RPMI8226 (cell line): ENCODE results near the gene SLC22A1.
"Not testable (repeated sequence)": the region's sequence is repeated elsewhere in the genome, so short reads cannot be mapped to it uniquely, and the experiment has no call there.

Experiments used
- DNase-seq: peaks from one replicate; pipeline ENCODE4 v3.0.0-alpha.2; 2015

Gene SLC22A1

DNA sequence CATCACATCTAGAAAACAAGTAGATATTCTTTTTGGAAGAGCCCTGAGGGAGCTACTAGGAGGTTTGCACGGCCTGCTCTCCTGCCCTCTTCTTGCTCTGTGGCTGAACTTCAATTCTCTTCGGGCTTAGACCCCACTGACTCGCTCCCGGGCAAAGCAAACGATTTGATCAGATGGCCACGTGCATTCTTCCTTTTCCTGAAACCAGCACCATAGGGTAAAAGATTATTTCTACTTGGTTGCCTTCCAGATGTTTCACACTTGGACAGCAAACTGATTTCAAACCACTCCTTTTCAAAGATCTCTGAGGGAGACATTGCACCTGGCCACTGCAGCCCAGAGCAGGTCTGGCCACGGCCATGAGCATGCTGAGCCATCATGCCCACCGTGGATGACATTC lies at the start of gene SLC22A1:
TSS of gene SLC22A1 (plus strand) at position 258 of the 400 bp plus-strand sequence. CDS start at position 379, 121 bp downstream.
- DNase-seq = no peak

DNA sequence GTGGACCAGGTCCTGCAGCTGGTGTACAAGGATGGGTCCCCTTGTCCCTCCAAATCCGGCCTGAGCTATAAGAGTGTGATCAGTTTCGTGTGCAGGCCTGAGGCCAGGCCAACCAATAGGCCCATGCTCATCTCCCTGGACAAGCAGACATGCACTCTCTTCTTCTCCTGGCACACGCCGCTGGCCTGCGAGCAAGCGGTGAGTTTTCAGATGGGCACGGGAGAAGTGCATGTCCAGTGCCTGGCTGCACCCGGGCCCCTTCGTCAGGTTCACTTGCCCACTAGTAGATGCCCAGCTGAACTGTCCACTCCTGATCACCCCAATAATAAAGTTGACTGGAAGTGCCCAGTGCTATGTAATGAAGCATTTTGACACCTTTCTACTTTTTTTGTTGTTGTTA lies 48.3 kb upstream of the SLC22A1 start:
- no peak for DNase-seq

DNA sequence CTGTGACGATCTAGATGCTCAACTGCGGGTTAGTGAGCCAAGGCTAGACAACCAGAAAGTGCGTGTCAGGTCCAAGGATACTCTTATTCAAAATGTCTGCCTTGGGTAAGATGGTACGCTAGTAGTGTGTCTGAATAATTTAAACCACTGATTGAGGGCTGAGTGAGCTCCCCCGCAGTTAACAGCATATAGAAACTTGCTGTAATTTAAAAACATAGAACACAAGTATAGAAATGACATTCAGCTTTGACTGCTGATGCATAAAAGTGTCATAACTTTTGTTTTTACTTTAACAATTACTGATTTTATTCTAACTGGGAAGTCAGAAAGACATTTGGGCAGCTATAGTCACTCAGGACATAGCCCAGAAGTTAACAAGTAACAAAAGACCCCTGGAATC lies 45.6 kb upstream of the SLC22A1 start:
- no peak for DNase-seq

DNA sequence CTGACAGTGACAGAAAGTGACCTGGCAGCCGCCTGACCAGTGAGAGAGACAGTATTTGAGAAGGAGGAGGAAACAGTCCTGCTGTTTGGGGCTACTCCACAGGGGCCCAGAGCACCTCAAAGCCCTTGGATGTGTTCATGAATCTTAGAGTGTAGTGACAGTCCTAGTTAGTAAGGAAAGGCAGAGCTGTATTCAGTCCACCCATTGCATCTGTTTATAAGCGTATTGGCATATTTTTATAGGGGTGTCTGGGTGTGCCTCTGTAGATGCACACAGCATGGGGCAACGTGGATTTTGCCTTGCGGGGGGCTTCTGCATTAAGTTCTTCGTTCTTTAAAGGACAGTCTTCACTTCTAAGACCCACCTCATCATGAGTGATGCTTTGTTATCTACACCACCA lies 44.6 kb upstream of the SLC22A1 start:
- DNase-seq = no peak

DNA sequence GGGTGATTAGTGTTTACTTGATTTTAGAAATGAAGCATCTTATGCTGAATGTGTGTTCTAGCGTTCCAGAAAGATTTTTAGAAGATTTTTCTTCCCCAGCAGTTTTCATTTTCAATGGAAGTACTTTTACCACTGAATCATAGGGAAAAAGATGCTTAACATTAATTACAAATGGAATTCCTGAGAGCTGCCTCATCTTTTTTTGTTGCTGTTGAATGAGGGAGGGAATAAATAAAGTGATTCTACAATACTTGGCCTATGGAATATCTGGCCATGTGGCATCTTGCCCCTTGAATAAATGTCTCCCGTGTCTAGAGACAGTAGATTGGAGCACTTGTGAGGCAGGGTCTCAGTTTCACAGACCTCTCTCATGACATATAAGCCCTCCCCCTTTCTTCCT lies 44.1 kb upstream of the SLC22A1 start:
- no peak for DNase-seq

DNA sequence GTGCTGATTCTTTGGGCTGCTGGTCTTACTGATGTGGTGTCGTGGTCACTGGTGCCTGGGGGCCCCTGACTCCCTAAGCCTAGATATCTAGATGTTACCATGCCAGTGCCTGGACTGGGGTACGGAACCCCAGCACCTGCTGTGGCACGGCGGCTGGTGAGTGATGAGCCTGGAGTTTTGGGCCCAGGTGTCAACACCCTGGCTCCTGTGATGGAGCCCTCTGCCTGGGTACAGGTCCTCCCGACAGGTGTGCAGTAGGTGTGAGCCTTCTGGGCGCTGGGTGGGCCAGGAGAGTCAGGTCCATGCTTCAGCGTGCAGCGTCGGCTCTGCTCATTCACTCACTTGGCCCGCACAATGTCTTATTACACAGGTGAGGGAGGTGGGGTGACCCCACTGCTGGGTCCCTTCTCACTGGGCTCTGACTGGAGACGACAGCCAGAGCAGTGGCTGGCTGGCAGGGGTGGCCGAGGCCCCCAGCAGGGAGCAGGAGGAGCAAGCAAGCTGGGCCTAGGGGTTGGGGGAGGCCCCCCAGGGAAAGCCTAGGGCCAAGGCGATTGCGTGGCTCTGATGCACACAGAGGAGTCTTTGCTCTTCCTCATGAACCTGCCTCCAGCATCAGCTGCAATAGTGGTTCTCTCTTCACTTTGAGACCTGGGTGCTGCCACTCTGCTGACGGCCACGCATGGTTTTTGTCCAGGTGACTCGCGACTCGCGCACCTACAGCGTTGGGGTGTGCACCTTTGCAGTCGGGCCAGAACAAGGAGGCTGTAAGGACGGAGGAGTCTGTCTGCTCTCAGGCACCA lies 42.5 kb upstream of the SLC22A1 start:
- DNase-seq = no peak

DNA sequence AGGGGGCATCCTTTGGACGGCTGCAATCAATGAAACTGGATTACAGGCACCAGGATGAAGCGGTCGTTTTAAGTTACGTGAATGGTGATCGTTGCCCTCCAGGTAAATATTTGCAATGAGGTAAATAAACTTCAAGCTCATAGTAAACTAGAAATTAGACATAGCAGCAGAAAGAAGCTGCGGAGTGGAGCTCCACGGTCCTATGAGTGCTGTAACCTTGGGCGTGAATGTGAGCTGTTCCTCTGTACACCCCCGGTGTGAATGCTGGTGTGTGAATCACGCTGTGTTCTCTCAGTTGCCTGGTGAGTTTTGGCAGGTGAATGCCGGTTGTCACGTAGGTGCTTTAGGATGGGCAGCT lies 42.0 kb upstream of the SLC22A1 start:
- DNase-seq = no peak

DNA sequence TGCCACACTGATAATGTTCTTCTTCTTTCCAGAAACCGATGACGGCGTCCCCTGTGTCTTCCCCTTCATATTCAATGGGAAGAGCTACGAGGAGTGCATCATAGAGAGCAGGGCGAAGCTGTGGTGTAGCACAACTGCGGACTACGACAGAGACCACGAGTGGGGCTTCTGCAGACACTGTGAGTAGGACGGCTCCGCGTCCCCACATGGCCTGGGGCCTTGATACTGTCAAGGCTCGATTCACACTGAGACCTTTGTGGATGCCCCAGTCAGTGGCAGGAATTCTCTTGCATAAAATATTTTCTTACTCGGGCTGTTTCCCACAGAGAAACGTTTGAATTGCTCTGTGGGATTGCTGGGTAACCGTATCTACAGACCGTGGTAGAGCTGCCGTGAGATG lies 41.5 kb upstream of the SLC22A1 start:
- no peak for DNase-seq

DNA sequence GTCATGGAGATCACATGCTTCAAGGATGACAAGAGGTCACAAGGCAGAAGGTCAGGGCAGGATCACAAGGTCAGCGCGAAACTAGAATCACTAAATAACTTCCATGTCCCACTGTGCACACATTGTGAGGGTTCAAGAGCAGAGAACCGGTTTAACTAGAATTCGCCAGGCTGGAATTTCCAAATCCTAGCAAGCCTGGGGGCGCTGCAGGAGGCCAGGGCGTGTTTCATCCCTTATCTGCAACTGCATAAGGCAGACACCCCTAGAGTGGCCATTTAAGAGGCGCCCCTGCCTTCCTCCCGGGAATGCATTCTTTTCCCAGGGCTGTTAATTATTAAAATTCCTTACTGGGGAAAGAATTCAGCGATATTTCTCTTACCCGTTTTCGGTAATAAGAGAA lies 40.2 kb upstream of the SLC22A1 start:
- DNase-seq = no peak

DNA sequence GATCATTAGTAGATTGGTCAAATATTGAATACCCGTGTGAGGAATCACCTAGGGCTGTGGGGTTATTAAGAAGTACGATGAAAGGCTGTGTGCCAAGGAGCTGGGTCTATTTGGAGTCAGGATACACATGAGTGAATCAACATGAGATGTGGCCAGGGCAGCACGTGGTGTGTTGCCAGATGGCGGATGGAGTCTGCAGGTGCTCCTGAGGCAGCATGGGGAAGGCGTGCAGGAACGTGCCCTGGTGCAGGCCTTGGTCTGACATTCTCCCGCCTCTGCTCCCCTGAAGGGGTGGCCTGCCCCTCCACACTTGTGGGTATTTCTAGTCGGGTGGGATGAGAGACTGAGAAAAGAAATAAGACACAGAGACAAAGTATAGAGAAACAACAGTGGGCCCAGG lies 39.0 kb upstream of the SLC22A1 start:
- DNase-seq = no peak

DNA sequence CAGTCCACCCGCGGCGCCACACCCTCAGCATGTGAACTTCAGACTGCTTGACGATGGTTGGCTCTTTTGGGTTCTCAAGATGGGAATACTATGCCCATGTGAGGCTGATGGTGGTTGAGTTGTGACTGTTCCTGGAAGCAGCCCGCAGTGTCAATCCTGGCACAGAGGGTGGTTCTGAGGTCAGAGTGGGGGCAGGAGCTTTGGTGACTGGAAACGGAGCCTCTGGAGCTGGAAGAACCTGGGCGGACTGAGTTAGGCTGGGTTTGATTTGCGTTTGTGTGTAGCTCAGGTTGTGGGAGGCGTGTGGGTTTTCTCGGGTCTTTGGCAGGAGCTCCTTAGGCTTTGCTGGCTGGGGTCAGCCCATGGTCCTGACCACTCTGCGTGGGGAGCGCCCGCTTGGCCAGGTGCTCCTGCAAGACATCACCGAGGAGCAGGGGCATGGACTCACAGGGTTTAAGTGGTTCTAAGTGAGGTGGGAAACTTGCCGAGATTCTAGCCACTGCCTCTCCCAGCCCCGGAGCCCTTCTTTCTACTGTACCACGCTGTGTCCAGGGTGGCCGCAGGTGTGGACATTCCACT lies 37.3 kb upstream of the SLC22A1 start:
- no peak for DNase-seq

DNA sequence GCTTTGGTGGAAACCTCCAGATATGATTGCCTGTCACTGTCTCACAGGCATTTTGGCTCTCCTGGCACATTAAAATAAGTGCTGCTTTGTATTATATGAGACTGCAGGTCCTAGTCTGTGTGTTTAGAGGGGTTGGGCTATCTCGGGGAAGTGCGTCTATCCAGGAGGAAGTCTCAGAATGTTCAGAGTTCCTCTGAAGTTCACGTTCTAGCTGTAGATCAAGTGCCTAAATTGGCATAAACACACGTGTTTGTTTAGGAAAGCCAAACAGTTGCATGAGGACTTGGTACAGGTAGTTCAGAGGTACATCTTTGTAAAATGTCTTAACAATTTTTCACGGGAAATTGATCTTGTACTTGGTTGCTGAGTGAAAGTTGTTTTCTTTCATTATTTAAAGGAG lies 36.4 kb upstream of the SLC22A1 start:
- DNase-seq = no peak

DNA sequence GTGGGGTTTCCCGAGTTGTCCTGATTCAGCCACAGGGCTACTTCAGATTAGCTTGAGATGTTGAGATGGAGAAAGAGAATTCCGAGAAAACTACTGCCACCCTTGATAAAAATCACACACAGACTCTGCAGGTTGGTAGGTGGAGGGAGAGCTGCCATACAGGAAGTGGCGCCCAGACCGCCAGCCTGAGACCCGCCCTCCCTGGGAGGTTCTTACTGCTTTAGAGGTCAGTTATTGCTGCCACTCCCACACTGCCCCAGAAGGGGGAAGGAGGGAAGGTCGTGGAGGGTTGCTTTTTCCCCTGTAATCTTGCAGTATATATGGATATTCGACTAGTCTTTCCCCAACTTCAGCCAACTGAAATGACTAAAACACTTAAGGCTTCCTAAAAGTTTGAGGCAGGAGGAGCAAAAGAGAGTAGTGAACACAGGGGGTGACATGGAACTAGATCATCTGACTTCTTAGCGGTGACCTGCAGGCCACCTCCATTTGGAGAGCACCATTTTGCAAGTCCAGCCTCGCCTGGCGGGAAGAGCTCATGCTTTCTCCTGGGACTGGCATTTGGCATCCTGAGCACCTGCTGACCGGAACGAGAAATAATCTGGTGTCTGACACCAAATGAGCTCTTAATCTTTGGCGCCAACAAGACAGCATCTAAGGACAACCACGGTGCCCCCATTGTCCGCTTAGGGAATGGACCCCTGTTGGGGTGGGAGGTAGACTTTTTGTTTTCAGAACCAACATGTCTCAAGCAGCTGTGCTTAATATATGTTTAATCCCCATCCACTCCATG lies 35.7 kb upstream of the SLC22A1 start:
- no peak for DNase-seq

DNA sequence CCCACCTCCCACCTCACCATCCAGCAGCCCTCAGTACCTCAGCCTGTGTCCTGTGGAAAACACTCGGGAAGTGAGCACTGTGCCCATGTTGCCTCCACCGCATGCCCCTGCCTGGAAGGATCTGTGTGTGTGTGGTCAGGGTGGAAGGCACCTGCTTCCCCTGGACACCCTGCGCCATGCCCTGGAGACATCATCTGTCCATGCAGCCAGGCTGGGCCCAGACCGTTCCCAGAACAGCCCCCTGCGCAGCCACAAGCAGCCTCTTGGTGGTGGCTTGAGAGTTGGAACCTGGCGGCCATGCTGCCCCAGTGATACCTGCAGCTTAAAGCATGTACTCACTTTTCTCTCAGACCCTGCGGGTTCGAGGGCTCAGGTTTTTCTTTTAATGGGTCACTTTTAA lies 34.9 kb upstream of the SLC22A1 start:
- DNase-seq = no peak

DNA sequence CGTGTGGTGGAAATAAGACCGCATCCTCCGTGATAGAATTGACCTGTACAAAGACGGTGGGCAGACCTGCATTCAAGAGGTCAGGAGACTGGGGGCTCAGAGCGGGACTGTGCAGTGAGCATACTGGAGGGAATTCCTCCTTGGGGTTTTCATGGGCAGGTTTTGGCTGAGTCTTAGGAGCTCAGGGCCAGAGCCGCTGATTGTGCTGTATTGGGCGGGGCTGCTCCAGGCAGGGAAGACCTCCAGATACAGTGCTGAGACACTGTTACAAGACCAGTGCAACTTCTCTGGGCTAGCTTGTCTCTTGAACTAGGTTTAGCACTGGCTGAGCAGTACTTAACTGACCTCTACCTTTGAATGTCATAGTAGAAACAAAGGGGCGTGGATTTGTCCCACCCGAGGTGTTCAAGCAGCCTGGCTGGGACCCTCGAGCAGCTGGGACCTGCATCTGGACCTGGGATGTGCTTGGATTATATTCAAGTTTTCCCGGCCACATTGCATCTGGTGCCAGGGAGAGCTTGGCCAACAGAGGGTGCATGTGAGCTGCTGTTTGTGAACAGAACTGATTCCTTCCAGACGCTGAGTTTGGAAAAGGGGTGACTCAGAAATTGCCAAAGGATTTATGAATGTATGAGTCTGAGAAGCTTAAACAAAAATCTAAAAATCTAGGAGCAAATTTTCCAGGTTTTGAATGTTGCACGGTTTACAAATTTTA lies 33.4 kb upstream of the SLC22A1 start:
- no peak for DNase-seq

DNA sequence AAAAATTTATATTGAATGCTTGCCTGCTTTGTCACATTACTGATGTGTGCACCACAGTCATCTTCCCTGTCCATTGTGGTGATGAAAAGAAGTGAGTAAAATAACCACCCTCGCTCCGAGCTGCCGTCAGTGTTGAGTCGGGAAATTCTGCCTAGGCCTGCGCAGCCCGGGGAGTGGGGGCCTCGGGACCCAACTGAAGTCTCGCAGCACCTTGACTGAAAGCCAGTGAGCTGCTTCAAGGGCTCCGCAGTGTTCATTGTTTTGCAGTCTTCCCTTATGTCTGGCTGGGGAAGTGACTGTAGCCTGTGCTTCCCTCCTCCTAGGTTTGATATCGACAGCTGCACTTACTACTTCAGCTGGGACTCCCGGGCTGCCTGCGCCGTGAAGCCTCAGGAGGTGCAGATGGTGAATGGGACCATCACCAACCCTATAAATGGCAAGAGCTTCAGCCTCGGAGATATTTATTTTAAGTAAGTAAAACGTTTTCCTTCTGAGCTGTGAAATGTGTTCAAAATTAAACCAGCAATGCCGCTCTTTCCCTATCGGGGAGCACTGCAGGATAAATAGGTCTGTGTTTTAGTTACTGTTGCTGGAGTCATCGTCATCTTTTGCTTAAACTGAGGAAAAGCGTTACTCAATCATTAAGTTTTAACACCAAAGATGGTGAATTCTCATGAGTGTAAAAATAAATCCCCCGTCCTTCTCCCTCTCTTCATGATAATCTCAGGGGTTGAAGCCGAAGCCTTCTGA lies 32.7 kb upstream of the SLC22A1 start:
- DNase-seq = no peak

DNA sequence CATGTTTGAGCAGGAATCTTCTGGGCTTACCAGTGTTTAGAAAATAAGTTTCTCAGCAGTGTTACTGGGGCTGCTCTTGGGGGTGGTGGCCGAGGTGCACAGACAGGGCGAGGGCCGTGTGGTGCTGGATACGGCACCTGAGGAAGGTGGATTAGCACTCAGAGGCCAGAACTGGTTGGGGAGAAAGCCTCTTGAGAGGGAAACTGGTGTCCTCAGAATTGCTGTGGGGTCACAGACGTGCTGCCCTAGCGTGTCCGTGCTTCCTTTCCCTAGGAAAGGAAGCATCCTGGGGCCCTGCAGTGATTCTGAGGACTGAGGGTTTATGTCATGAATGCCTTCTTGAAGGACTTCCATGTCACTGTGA lies 32.1 kb upstream of the SLC22A1 start:
- no peak for DNase-seq

DNA sequence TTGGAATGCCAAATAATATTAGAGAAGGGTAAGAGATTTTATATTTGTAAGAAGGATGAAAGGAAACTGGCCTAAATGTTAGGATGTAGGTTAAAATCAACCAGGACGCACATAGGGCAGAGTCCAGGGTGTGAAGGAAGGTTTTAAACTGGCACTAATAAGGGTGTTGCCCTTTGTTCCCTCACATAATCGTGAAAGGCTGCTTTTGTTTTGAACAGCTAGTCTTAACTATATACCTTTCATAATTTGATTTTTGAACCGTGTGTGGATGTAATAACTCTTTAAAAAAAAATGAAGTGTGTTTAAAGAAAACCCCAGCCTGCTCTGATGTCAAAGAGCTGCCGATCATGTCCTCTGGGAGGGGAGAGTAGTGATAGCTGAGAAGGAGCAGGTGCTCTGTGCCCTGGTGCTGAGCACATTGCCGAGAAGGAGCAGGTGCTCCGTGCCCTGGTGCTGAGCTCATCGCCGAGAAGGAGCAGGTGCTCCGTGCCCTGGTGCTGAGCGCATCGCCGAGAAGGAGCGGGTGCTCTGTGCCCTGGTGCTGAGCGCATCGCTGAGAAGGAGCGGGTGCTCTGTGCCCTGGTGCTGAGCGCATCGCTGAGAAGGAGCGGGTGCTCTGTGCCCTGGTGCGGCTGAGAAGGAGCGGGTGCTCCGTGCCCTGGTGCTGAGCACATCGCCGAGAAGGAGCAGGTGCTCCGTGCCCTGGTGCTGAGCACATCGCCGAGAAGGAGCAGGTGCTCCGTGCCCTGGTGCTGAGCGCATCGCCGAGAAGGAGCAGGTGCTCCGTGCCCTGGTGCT lies 31.0 kb upstream of the SLC22A1 start:
- not testable (repeated sequence) for DNase-seq

DNA sequence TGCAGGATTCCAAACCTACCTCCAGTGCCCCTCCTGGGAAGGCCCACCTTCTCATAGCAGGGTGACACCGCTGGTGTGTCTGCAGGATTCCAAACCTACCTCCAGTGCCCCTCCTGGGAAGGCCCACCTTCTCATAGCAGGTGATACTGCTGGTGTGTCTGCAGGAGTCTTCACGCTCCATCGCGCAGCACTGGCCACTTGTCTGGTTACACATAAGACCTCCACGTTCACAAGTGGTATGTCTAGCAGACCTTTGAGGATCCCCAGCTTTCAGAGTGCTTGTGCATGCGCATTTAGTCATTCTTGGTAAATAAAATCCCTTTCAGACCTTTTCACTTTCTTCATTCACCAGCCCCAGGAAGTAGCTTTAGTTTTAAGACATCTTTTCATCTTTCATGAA lies 29.4 kb upstream of the SLC22A1 start:
- DNase-seq = not testable (repeated sequence)

DNA sequence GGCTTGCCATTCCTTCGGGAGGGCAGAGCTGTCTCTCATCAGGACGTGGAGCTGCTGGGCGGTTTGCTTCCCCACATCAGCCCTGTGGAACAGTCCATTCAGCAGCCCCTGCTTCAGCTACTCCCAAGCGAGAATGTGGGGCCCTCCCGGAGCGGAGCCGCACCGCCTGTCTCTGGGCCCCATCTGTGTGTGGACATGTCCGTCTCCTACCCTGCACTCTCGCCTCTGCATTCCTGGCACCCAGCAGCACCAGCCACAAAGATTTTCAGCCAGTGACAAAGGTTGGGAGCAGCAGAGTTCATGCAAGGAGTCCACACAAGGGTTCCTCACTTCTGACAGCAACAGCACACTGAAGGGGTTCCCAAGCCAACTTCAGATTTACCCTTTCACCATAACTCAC lies 29.0 kb upstream of the SLC22A1 start:
- no peak for DNase-seq

DNA sequence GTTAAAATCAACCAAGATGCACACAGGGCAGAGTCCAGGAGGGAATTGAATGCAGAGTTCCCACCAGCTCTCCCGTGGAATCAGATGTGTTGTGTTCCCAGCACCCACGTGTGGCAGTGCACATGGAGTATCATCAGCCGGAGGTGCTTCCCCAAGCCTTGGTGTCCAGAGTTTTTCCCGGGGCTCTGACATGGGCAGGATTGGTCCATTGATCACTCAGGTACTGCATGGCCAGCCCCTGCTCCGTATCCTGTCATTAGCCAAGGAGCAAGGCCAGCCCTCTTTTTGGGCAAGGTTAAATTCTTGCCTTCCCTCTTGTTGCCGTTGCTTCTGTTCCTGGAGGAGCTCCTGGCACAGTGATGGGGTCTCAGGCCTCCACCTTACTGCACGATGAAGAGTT lies 28.6 kb upstream of the SLC22A1 start:
- no peak for DNase-seq

DNA sequence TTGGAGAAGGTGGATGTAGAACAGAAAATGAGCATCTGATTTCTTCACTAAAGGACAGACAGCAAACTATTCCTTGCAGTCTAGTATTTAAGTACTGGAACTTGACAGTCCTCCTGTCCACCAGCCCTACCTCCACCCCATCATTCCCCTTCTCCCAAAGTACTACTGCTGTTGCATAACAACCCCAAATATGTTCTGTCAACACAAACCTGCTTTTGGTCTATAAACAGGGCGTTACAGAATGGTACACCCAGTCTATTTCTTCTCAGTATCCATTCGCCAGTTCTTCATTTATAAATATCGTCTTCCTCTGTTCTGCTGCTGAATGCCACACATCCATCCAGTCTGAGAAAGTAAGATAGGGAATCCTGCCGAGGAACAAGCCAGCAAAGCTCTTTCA lies 27.7 kb upstream of the SLC22A1 start:
- DNase-seq = no peak
